ENCODE measurements around the gene CRTC2.

CRTC2 gene

GRCh38 chr1:153973525-153973924 is 15.1 kb upstream of the CRTC2 start:
- DNase-seq = no peak

GRCh38 chr1:153973071-153973470 is 14.7 kb upstream of the CRTC2 start:
- DNase-seq = no peak

- DNase-seq = no peak
These were observed 11.9 kb upstream of the CRTC2 start for GRCh38 chr1:153970346-153970745.

GRCh38 chr1:153968972-153969371 is 10.6 kb upstream of the CRTC2 start:
- no peak for DNase-seq

GRCh38 chr1:153968408-153968807 is 10.0 kb upstream of the CRTC2 start:
- DNase-seq = no peak

- no peak for DNase-seq
These were observed 9.6 kb upstream of the CRTC2 start for GRCh38 chr1:153968000-153968363.

GRCh38 chr1:153967107-153967999 is 8.9 kb upstream of the CRTC2 start, which contains the start of gene CREB3L4:
Gene CREB3L4, plus strand, starts transcription at chr1:153967902. Its CDS starts 624 bp downstream, at chr1:153968526.
- DNase-seq = peak; percentile 98

GRCh38 chr1:153963850-153964331 is 5.5 kb upstream of the CRTC2 start:
- peak; percentile 40 for DNase-seq

GRCh38 chr1:153963030-153963849 is 4.8 kb upstream of the CRTC2 start, which contains the start of gene SLC39A1:
Gene SLC39A1, minus strand, starts transcription at chr1:153963537. Its CDS starts 822 bp downstream, at chr1:153962715.
- DNase-seq = peak; percentile 99

- DNase-seq = peak; percentile 39
These were observed 3.9 kb upstream of the CRTC2 start for GRCh38 chr1:153962088-153963029.

GRCh38 chr1:153961421-153961820 is 3.0 kb upstream of the CRTC2 start:
- no peak for DNase-seq

- no peak for DNase-seq
These were observed 1.8 kb upstream of the CRTC2 start for GRCh38 chr1:153960206-153960605.

- DNase-seq = no peak
These were observed 1.0 kb upstream of the CRTC2 start for GRCh38 chr1:153959454-153959853.

GRCh38 chr1:153958961-153959260 is 499 bp upstream of the CRTC2 start:
- DNase-seq = no peak

GRCh38 chr1:153957744-153958110 is 685 bp downstream of the CRTC2 start:
- DNase-seq = peak; percentile 44

GRCh38 chr1:153956997-153957715 is 1.3 kb downstream of the CRTC2 start:
- DNase-seq = no peak

- no peak for DNase-seq
These were observed 3.6 kb downstream of the CRTC2 start for GRCh38 chr1:153954826-153955225.

- DNase-seq = no peak
These were observed 4.5 kb downstream of the CRTC2 start for GRCh38 chr1:153953859-153954365.

- no peak for DNase-seq
These were observed 6.6 kb downstream of the CRTC2 start for GRCh38 chr1:153951801-153952200.

GRCh38 chr1:153951183-153951582 is 7.2 kb downstream of the CRTC2 start:
- no peak for DNase-seq

GRCh38 chr1:153946622-153947241 is 11.7 kb downstream of the CRTC2 start, which contains the start of gene DENND4B:
Gene DENND4B, minus strand, starts transcription at chr1:153946718. Its CDS starts 2,344 bp downstream, at chr1:153944374.
- DNase-seq = peak; percentile 94

All from RPMI8226 (cell line).